ENCODE results near the gene AHDC1. TPM values are rescaled to one million over a fixed set of nuclear protein-coding genes. Genes with fewer than 3 reads are reported as not detected.

AHDC1 gene
- total RNA-seq, 1 experiment from 2014 or later: 49.0 TPM

DNA sequence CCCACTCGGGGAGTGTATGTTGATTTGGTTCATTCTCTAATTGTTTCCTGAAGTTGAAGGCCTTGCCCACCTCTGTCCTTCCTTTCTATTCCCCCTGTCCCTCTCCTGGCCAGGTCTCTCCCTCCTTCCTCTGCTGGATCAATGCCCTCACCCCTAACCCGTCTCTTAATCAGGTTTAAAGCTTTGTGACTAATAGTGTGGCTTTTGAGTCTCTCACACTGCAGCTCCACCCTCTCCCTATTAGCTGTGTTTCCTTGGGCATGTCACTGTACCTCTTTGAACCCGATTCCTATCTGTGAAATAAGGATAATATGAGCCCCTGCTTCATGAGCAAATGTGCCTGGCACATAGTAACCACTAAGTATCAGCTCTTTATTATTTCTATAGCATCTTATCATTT, 20.5 kb downstream of the AHDC1 start:
- ChIA-PET POLR2A (no interaction called here), CTCF (interaction anchor here (1.2 to 5.9 kb wide), 6 partner anchors 8 to 86 kb away, joined by 3 to 43 read pairs (median 9); partner anchors contain the start of gene AHDC1)
- Mint-ChIP-seq H3K36me3 (no peaks in the 10 kb centered on the region), H3K4me1 (peaks cover 6% of the 10 kb centered on the region), H3K9me3 (no peaks in the 10 kb centered on the region), H3K27me3 (ENCODE audit: low read depth) (no peaks in the 10 kb centered on the region), H3K27ac (peak overlapping the region; percentile 0; the same call in 1 of the 2 replicates), H3K4me3 (no peak overlapping the region)
- no peak for DNase-seq (ENCODE audit: low spot score)
- TF ChIP-seq ESRRA (CRISPR knock-in tag; IDR thresholded peaks at IDR 0.05; ENCODE audit: borderline replicate concordance) (no peak), ZNF219 (CRISPR knock-in tag; IDR thresholded peaks at IDR 0.05; ENCODE audit: borderline replicate concordance) (no peak), TCF7 (CRISPR knock-in tag; IDR thresholded peaks at IDR 0.05; ENCODE audit: low read depth) (no peak), CREM (CRISPR knock-in tag; IDR thresholded peaks at IDR 0.05) (no peak), IRF2 (CRISPR knock-in tag; IDR thresholded peaks at IDR 0.05; ENCODE audit: borderline replicate concordance, low read depth) (no peak), GTF2I (CRISPR knock-in tag; conservative IDR thresholded peaks at IDR 0.05) (no peak), CBFB (CRISPR knock-in tag; IDR thresholded peaks at IDR 0.05; ENCODE audit: low read depth) (no peak), CDX4 (CRISPR knock-in tag; IDR thresholded peaks at IDR 0.05; ENCODE audit: borderline replicate concordance) (no peak), ATF1 (CRISPR knock-in tag; IDR thresholded peaks at IDR 0.05) (no peak), MLX (CRISPR knock-in tag; IDR thresholded peaks at IDR 0.05) (no peak), ZNF317 (CRISPR knock-in tag; IDR thresholded peaks at IDR 0.05; ENCODE audit: borderline replicate concordance, low read depth) (no peak)
- TF ChIP-seq, protein P1, sequence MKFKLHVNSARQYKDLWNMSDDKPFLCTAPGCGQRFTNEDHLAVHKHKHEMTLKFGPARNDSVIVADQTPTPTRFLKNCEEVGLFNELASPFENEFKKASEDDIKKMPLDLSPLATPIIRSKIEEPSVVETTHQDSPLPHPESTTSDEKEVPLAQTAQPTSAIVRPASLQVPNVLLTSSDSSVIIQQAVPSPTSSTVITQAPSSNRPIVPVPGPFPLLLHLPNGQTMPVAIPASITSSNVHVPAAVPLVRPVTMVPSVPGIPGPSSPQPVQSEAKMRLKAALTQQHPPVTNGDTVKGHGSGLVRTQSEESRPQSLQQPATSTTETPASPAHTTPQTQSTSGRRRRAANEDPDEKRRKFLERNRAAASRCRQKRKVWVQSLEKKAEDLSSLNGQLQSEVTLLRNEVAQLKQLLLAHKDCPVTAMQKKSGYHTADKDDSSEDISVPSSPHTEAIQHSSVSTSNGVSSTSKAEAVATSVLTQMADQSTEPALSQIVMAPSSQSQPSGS (CRISPR knock-in tag; IDR thresholded peaks at IDR 0.05; ENCODE audit: borderline replicate concordance, low read depth): no peak
- TF ChIP-seq, protein P2, sequence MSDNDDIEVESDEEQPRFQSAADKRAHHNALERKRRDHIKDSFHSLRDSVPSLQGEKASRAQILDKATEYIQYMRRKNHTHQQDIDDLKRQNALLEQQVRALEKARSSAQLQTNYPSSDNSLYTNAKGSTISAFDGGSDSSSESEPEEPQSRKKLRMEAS (CRISPR knock-in tag; IDR thresholded peaks at IDR 0.05): no peak
- TF ChIP-seq, protein P3, sequence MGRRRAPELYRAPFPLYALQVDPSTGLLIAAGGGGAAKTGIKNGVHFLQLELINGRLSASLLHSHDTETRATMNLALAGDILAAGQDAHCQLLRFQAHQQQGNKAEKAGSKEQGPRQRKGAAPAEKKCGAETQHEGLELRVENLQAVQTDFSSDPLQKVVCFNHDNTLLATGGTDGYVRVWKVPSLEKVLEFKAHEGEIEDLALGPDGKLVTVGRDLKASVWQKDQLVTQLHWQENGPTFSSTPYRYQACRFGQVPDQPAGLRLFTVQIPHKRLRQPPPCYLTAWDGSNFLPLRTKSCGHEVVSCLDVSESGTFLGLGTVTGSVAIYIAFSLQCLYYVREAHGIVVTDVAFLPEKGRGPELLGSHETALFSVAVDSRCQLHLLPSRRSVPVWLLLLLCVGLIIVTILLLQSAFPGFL (CRISPR knock-in tag; IDR thresholded peaks at IDR 0.05; ENCODE audit: borderline replicate concordance): no peak
- no peak for ATAC-seq

GRCh38 chr1:27581823-27582243, 22.1 kb downstream of the AHDC1 start:
- POLR2A ChIA-PET: no interaction called here
- H3K27me3 Mint-ChIP-seq (ENCODE audit: low read depth): no peaks in the 10 kb centered on the region
- no peaks in the 10 kb centered on the region for H3K36me3 Mint-ChIP-seq
- peak overlapping the region; percentile 21 for H3K27ac Mint-ChIP-seq
- no peak for DNase-seq (ENCODE audit: low spot score)
- no peak for ATAC-seq
- CTCF ChIA-PET: interaction anchor here (0.7 to 5.9 kb wide), 7 partner anchors 12 to 165 kb away, joined by 3 to 43 read pairs (median 4); no protein-coding TSS in a partner anchor
- no peaks in the 10 kb centered on the region for H3K9me3 Mint-ChIP-seq
- peaks cover 10% of the 10 kb centered on the region for H3K4me1 Mint-ChIP-seq
- no peak overlapping the region for H3K4me3 Mint-ChIP-seq
- TF ChIP-seq FOXJ3 (CRISPR knock-in tag; IDR thresholded peaks at IDR 0.05; ENCODE audit: borderline replicate concordance): no peak
- 0 out of 2 replicates have a peak, but pooled peaks have one; percentile 28 for TF ChIP-seq SMAD3 (CRISPR knock-in tag; IDR thresholded peaks at IDR 0.05; ENCODE audit: borderline replicate concordance)

- Mint-ChIP-seq H3K4me1 (peaks cover 40% of the 10 kb centered on the region), H3K27me3 (ENCODE audit: low read depth) (no peaks in the 10 kb centered on the region), H3K9me3 (no peaks in the 10 kb centered on the region), H3K27ac (no peak overlapping the region), H3K4me3 (no peak overlapping the region), H3K36me3 (no peaks in the 10 kb centered on the region)
- DNase-seq (ENCODE audit: low spot score) (no peak), ATAC-seq (no peak)
- ChIA-PET POLR2A (no interaction called here), CTCF (interaction anchor here (0.5 to 16.0 kb wide), 5 partner anchors 10 to 531 kb away, joined by 4 to 489 read pairs (median 49); partner anchors contain the start of gene AHDC1)
- no peak for TF ChIP-seq ZNF671 (CRISPR knock-in tag; IDR thresholded peaks at IDR 0.05)
- TF ChIP-seq PRRX2 (CRISPR knock-in tag; IDR thresholded peaks at IDR 0.05): no peak
- no peak for TF ChIP-seq CREB1 (CRISPR knock-in tag; IDR thresholded peaks at IDR 0.05)
- TF ChIP-seq ZNF425 (CRISPR knock-in tag; conservative IDR thresholded peaks at IDR 0.05): no peak
- no peak for TF ChIP-seq ETV6 (CRISPR knock-in tag; IDR thresholded peaks at IDR 0.05)
- no peak for TF ChIP-seq USF2 (CRISPR knock-in tag; IDR thresholded peaks at IDR 0.05)
- TF ChIP-seq SMAD4 (CRISPR knock-in tag; IDR thresholded peaks at IDR 0.05): no peak
- no peak for TF ChIP-seq ZNF232 (CRISPR knock-in tag; IDR thresholded peaks at IDR 0.05)
- no peak for TF ChIP-seq FOXK1 (CRISPR knock-in tag; IDR thresholded peaks at IDR 0.05)
- no peak for TF ChIP-seq NFYB (CRISPR knock-in tag; conservative IDR thresholded peaks at IDR 0.05; ENCODE audit: low read depth)
These were observed 26.3 kb downstream of the AHDC1 start for GRCh38 chr1:27577504-27578188.

Measured in WTC11 (cell line).